Measurements from ENCODE around the gene COLEC11. TPM values are rescaled to one million over a fixed set of nuclear protein-coding genes. Genes with fewer than 3 reads are reported as not detected.

Gene COLEC11
- total and polyA plus RNA-seq, 2 of the 13 experiments (the other 11 are each of a cell fraction or from before 2014, with no cell fraction given): 1.5 to 3.0 TPM

DNA sequence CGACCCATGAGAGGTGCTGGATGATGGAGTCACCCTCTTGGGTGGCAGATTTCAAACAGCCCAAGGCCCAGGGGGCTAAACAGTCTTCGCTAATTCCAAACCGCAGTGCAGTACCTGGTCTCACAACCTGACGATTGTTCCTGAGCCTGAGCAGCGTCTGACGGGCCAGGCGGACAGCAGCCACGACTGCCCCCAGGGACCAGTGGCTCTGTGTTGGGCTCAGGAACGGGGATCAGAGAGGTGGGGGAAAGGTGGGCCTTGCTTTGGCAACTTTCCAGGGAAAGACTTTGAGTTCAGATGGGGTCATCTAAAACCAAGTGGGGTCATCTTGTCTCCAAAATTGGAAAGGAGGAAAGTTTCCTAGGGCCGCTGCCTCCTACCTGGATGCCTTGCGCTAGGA is 492 bp downstream of the COLEC11 start:
- in situ Hi-C loops (cut with HindIII; ENCODE audit: extremely low pct_ligation_motif_present, low pct_unique_long_range_greater_than_20kb) (no loop called here), intact Hi-C loops (cut with micrococcal nuclease; ENCODE audit: unreplicated experiment) (no loop called here)
- Histone ChIP-seq H3K9me3 (ENCODE audit: low read length) (no peaks in the 10 kb centered on the region), H3K27me3 (ENCODE audit: control insufficient read depth in 1 of 2, insufficient read depth in 2 of 2, low read length in 2 of 2) (no peaks in the 10 kb centered on the region; a peak in 1 of 5 replicates), H3K4me2 (ENCODE audit: low read depth, low read length) (no peak overlapping the region), H2AFZ (ENCODE audit: low read length) (no peak overlapping the region), H3K9ac (ENCODE audit: insufficient read depth, low read depth, low read length) (no peak overlapping the region), H4K20me1 (ENCODE audit: insufficient read depth, low read length) (no peaks in the 10 kb centered on the region), H3K4me1 (ENCODE audit: insufficient read depth, low read length) (peaks cover 24% of the 10 kb centered on the region), H3K4me3 (replicated peaks in 1 of 3; ENCODE audit: insufficient read depth in 1 of 3, low read depth in 2 of 3, low read length in 3 of 3) (no peak overlapping the region), H3K79me2 (ENCODE audit: insufficient read depth, low read length) (no peaks in the 10 kb centered on the region), H3K36me3 (replicated peaks in 1 of 2; ENCODE audit: control insufficient read depth in 1 of 2, insufficient read depth in 2 of 2, low read length in 2 of 2) (no peaks in the 10 kb centered on the region), H3K27ac (ENCODE audit: extremely low read length, insufficient read depth, low read length) (no peak overlapping the region)
- FAIRE-seq (no peak), ATAC-seq (no peak), DNase-seq (ENCODE audit: low spot score) (no peak)
- no TSS peak for BruUV-seq (replicated peaks)
- ChIA-PET POLR2A (no interaction called here), CTCF (ENCODE audit: low intra/inter-chr PET ratio, low total read pairs) (no interaction called here)
- 78% methylated on average over 11 of the region's 11 CpGs for WGBS (ENCODE audit: low lambda C conversion rate)
- TF ChIP-seq ZBTB7B (CRISPR knock-in tag; IDR thresholded peaks at IDR 0.05): no peak
- no peak for TF ChIP-seq ATF1 (CRISPR knock-in tag; IDR thresholded peaks at IDR 0.05)
- TF ChIP-seq AGO1 (IDR thresholded peaks at IDR 0.05; ENCODE audit: low read depth, low read length, poor library complexity, severe bottlenecking): no peak
- TF ChIP-seq, protein P1, sequence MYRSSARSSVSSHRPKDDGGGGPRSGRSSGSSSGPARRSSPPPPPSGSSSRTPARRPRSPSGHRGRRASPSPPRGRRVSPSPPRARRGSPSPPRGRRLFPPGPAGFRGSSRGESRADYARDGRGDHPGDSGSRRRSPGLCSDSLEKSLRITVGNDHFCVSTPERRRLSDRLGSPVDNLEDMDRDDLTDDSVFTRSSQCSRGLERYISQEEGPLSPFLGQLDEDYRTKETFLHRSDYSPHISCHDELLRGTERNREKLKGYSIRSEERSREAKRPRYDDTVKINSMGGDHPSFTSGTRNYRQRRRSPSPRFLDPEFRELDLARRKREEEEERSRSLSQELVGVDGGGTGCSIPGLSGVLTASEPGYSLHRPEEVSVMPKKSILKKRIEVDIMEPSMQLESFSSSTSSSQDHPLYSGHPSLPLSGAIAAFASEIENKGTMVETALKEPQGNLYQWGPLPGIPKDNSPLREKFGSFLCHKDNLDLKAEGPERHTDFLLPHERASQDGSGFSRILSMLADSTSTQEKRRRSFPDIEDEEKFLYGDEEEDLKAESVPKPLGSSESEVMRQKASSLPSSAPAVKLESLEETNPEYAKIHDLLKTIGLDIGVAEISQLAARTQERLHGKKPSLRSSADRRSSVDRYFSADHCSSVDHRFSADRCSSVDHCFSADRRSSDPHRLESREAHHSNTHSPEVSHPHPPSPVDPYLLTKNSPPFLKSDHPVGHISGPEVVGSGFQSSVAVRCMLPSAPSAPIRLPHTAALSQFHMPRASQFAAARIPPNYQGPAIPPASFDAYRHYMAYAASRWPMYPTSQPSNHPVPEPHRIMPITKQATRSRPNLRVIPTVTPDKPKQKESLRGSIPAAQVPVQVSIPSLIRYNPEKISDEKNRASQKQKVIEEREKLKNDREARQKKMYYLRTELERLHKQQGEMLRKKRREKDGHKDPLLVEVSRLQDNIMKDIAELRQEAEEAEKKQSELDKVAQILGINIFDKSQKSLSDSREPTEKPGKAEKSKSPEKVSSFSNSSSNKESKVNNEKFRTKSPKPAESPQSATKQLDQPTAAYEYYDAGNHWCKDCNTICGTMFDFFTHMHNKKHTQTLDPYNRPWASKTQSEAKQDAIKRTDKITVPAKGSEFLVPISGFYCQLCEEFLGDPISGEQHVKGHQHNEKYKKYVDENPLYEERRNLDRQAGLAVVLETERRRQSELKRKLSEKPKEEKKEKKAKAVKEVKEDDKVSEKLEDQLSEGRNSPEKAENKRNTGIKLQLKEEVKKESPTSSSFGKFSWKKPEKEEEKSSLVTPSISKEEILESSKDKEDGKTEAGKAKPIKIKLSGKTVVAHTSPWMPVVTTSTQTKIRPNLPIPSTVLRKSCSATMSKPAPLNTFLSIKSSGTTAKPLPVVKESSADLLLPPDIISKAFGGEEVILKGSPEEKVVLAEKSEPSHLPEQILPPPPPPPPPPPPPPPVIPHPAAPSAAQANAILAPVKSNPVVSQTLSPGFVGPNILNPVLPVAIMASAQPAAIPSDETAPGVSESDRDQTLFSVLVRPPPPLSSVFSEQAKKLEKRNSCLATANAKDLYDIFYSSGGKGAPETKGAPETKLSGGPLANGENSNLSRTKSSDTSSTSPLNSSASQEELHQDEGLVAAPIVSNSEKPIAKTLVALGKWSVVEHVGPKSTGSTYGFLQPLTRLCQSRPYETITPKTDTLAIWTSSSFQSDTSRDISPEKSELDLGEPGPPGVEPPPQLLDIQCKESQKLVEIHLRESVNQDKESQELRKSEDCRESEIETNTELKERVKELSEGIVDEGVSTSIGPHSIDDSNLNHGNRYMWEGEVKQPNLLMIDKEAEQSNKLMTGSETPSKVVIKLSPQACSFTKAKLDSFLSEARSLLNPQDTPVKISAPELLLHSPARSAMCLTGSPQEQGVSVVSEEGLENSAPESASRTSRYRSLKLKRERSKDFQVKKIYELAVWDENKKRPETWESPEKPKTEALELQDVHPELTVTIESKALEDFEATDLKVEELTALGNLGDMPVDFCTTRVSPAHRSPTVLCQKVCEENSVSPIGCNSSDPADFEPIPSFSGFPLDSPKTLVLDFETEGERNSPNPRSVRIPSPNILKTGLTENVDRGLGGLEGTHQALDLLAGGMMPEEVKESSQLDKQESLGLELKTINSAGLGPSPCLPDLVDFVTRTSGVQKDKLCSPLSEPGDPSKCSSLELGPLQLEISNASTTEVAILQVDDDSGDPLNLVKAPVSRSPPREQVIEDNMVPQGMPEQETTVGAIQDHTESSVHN (CRISPR knock-in tag; IDR thresholded peaks at IDR 0.05): no peak
- no peak for TF ChIP-seq ZNF672 (CRISPR knock-in tag; IDR thresholded peaks at IDR 0.05)
- no peak for TF ChIP-seq ZEB1 (IDR thresholded peaks at IDR 0.05; ENCODE audit: insufficient replicate concordance, low read depth)
- TF ChIP-seq ZNF451 (CRISPR knock-in tag; IDR thresholded peaks at IDR 0.05): no peak
- no peak for TF ChIP-seq PCBP1 (IDR thresholded peaks at IDR 0.05; ENCODE audit: borderline replicate concordance, low read depth, low read length)
- TF ChIP-seq JARID2 (CRISPR knock-in tag; IDR thresholded peaks at IDR 0.05; ENCODE audit: insufficient replicate concordance): no peak
- TF ChIP-seq NRL (CRISPR knock-in tag; IDR thresholded peaks at IDR 0.05; ENCODE audit: borderline replicate concordance): no peak
- TF ChIP-seq ZNF326 (CRISPR knock-in tag; IDR thresholded peaks at IDR 0.05; ENCODE audit: borderline replicate concordance): no peak
- TF ChIP-seq, protein P2, sequence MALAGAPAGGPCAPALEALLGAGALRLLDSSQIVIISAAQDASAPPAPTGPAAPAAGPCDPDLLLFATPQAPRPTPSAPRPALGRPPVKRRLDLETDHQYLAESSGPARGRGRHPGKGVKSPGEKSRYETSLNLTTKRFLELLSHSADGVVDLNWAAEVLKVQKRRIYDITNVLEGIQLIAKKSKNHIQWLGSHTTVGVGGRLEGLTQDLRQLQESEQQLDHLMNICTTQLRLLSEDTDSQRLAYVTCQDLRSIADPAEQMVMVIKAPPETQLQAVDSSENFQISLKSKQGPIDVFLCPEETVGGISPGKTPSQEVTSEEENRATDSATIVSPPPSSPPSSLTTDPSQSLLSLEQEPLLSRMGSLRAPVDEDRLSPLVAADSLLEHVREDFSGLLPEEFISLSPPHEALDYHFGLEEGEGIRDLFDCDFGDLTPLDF (CRISPR knock-in tag; IDR thresholded peaks at IDR 0.05): no peak
- TF ChIP-seq ZNF891 (CRISPR knock-in tag; IDR thresholded peaks at IDR 0.05): no peak
- TF ChIP-seq U2AF2 (IDR thresholded peaks at IDR 0.05; ENCODE audit: low read depth, low read length): no peak
- TF ChIP-seq ZMAT3 (CRISPR knock-in tag; conservative IDR thresholded peaks at IDR 0.05): no peak
- TF ChIP-seq FOXO1 (CRISPR knock-in tag; IDR thresholded peaks at IDR 0.05): no peak
